ENCODE results near the gene PAN2. TPM values are rescaled to one million over a fixed set of nuclear protein-coding genes. Genes with fewer than 3 reads are reported as not detected.

PAN2 gene
- total and polyA plus RNA-seq, 8 donors: 4.9 to 146 (median 45.3) TPM

GRCh38 chr12:56359851-56360767 is 26.3 kb upstream of the PAN2 start, which contains the start of gene STAT2:
Gene STAT2, minus strand, starts transcription at chr12:56360107. Its CDS starts 3,536 bp downstream, at chr12:56356571.
- H3K4me1 ChIP-seq: peaks cover 12 to 32% (median 20%) of the 10 kb centered on the region in 4 donors
- WGBS, 5 donors: 0 to 1% (median 0%) methylated on average over 27 to 54 of the region's 54 CpGs
- DNase-seq: peak; percentile 99 to 100
- peak within 1 kb of the TSS; percentile 69 to 76 (median 72) for H3K4me3 ChIP-seq
- TF ChIP-seq, protein P1, sequence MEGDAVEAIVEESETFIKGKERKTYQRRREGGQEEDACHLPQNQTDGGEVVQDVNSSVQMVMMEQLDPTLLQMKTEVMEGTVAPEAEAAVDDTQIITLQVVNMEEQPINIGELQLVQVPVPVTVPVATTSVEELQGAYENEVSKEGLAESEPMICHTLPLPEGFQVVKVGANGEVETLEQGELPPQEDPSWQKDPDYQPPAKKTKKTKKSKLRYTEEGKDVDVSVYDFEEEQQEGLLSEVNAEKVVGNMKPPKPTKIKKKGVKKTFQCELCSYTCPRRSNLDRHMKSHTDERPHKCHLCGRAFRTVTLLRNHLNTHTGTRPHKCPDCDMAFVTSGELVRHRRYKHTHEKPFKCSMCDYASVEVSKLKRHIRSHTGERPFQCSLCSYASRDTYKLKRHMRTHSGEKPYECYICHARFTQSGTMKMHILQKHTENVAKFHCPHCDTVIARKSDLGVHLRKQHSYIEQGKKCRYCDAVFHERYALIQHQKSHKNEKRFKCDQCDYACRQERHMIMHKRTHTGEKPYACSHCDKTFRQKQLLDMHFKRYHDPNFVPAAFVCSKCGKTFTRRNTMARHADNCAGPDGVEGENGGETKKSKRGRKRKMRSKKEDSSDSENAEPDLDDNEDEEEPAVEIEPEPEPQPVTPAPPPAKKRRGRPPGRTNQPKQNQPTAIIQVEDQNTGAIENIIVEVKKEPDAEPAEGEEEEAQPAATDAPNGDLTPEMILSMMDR (IDR thresholded peaks at IDR 0.05): peak in 1 of 7 experiments; percentile 27
- peak; percentile 80 to 95 (median 81) for TF ChIP-seq POLR2AphosphoS5 (IDR thresholded peaks at IDR 0.05)
- TF ChIP-seq POLR2A (IDR thresholded peaks at IDR 0.05): peak in 2 of 4 donors; percentile 58 to 59
- TF ChIP-seq EP300 (IDR thresholded peaks at IDR 0.05): no peak
- H3K27me3 ChIP-seq: no peaks in the 10 kb centered on the region
- H3K9me3 ChIP-seq: no peaks in the 10 kb centered on the region
- peaks cover 14 to 21% (median 16%) of the 10 kb centered on the region in 4 donors for H3K36me3 ChIP-seq
- H3K27ac ChIP-seq: peak within 1 kb of the TSS; percentile 88 to 96 (median 95)
- intact Hi-C loops (cut with DNase I; ENCODE audit: low total_unique reads): loop anchor here (10.0 kb wide), 1 partner anchor 95 kb away; the partner anchor contains the start of gene MIP

- 0 to 14% (median 3%) methylated on average over 1 of the region's 1 CpG for WGBS, 5 donors
- no peaks in the 10 kb centered on the region for H3K27me3 ChIP-seq
- H3K4me3 ChIP-seq: peak overlapping the region; percentile 69 to 76 (median 72)
- H3K27ac ChIP-seq: peak overlapping the region in 4 of 5 donors; percentile 88 to 96 (median 94)
- intact Hi-C loops (cut with DNase I; ENCODE audit: low total_unique reads): no loop called here
- peak in 1 of 3 donors; percentile 42 for TF ChIP-seq POLR2AphosphoS5 (IDR thresholded peaks at IDR 0.05)
- TF ChIP-seq POLR2A (IDR thresholded peaks at IDR 0.05): no peak
- TF ChIP-seq EP300 (IDR thresholded peaks at IDR 0.05): no peak
- TF ChIP-seq, protein P1 (IDR thresholded peaks at IDR 0.05): no peak
- H3K36me3 ChIP-seq: peaks cover 25 to 32% (median 27%) of the 10 kb centered on the region in 4 donors
- H3K9me3 ChIP-seq: no peaks in the 10 kb centered on the region
- peak in 1 of 2 donors; percentile 41 for DNase-seq
- H3K4me1 ChIP-seq: peaks cover 12 to 32% (median 20%) of the 10 kb centered on the region in 4 donors
Measured at GRCh38 chr12:56358836-56359532, 25.2 kb upstream of the PAN2 start.

DNA sequence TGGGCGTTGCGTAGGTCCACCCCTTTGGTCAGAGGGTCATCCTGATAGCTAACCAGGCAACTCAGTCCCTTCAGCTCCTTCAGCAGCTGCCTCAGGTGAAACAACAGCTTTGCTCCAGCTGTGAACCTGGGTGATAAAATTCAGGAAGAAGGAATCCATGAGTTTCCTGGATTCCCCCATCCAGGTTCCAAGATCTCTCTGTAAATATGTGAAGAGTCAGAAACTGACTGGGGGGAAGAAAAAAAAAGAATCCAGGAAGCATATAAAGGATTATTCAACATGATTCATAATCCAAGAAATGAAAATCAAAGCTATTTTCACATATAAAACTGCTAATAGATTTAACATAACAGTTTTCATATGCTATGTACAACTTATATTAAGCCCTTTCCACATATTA is 17.5 kb upstream of the PAN2 start:
- TF ChIP-seq, protein P1 (IDR thresholded peaks at IDR 0.05): no peak
- TF ChIP-seq POLR2AphosphoS5 (IDR thresholded peaks at IDR 0.05) (no peak), EP300 (IDR thresholded peaks at IDR 0.05) (no peak)
- H3K36me3 ChIP-seq: peaks cover 74 to 100% (median 100%) of the 10 kb centered on the region in 4 donors
- 84 to 90% (median 86%) methylated on average over 2 of the region's 2 CpGs; no CpG with 5 or more reads in 1 of the 5 donors for WGBS, 5 donors

DNA sequence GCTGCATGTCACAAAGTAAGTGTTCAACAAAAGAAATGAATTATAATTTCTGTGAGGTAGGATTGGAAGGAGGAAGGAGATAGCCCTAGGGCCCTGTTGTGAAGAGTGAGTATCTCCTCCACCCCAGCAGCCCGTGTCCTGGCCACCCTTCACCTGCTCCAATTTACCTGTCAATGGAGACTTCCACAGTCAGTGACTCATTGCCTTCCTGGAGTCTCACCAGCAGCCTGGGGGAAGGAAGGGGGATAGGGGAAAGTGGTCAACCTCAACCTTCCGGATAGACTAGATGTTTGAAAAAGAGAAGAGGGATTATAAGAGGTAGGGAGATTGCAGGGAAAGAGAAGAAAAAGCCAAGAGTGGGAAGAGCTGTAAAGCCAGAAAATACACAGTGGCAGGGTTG is 16.9 kb upstream of the PAN2 start:
- Histone ChIP-seq H3K4me3 (no peak overlapping the region), H3K36me3 (peaks cover 67 to 100% (median 100%) of the 10 kb centered on the region in 4 donors), H3K4me1 (no peaks in the 10 kb centered on the region), H3K27ac (no peak overlapping the region), H3K9me3 (no peaks in the 10 kb centered on the region), H3K27me3 (no peaks in the 10 kb centered on the region)
- no peak for DNase-seq
- no peak for TF ChIP-seq POLR2A (IDR thresholded peaks at IDR 0.05)
- TF ChIP-seq EP300 (IDR thresholded peaks at IDR 0.05): no peak
- TF ChIP-seq POLR2AphosphoS5 (IDR thresholded peaks at IDR 0.05): no peak
- TF ChIP-seq, protein P1 (IDR thresholded peaks at IDR 0.05): no peak
- 72 to 93% (median 88%) methylated on average over 2 of the region's 2 CpGs for WGBS, 5 donors
- intact Hi-C loops (cut with DNase I; ENCODE audit: low total_unique reads): no loop called here

More for the DNA sequence above, 17.5 kb upstream of the PAN2 start:
- no peaks in the 10 kb centered on the region for H3K9me3 ChIP-seq
- H3K4me3 ChIP-seq: no peak overlapping the region
- H3K27ac ChIP-seq: no peak overlapping the region
- no peaks in the 10 kb centered on the region for H3K4me1 ChIP-seq
- H3K27me3 ChIP-seq: no peaks in the 10 kb centered on the region
- no peak for DNase-seq
- intact Hi-C loops (cut with DNase I; ENCODE audit: low total_unique reads): no loop called here
